Ovary (tissue), 3 donors: ENCODE data around the gene CCT8L2.

Experiments
- EP300 ChIP-seq: sonication (generic); formaldehyde crosslinking; IDR thresholded peaks from one replicate; pipeline ENCODE4 v1.6.1; 2017; ENCODE audit warnings: antibody characterized with exemption
- POLR2A ChIP-seq: fragments of 450-650 bp; IDR thresholded peaks from one replicate; pipeline ENCODE4 v1.6.1; 2017; ENCODE audit warnings: antibody characterized with exemption, mild to moderate bottlenecking, moderate library complexity
- TF ChIP-seq, protein P1 (sequence below), 3 donors: fragments of 450-650 bp in 2 of 3; fragments of 200-600 bp in 1 of 3; IDR thresholded peaks; one replicate each; pipeline versions ENCODE4 v1.5.1 to v1.8.0; 2016 to 2022; ENCODE audit warnings: antibody characterized with exemption in 3 of 3, mild to moderate bottlenecking in 1 of 3
- donor health status: DM: no; HTN: no; CAD: no.

DNA sequence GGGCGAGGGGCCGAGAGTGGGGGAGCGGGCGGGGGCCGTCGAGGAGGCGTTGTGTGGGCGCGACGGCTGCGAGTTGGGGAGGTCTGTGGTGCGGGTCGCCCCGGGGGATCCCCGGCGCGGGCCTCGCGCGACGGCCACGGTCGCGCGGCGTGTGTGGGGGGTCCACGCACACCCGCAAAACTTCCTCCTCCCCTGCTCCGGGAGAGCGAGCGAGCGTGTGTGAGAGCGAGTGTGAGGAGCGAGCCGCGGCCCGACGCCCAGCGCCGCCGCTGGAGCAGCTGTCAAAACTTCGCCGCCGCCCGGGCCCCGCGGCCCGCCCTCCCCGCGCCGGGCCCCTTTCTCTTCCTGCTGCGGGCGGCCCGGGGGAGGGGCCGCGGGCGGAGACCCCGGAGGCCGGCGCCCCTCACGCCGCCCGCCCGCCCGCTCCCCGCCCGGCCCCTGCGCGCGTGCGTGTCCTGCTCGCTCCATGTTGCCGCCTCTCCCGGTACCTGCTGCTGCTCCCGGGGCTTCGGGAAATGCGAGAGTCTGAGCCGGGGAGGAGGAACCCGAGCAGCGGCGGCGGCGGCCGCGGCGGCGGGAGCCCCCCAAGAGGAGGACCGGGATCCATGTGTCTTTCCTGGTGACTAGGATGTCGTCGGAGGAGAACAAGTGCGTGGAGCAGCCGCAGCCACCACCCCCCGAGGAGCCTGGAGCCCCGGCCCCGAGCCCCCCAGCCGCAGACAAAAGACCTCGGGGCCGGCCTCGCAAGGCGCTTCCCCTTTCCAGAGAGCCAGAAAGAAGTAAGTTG lies 9.0 kb upstream of the CCT8L2 start:
- TF ChIP-seq, protein P1, sequence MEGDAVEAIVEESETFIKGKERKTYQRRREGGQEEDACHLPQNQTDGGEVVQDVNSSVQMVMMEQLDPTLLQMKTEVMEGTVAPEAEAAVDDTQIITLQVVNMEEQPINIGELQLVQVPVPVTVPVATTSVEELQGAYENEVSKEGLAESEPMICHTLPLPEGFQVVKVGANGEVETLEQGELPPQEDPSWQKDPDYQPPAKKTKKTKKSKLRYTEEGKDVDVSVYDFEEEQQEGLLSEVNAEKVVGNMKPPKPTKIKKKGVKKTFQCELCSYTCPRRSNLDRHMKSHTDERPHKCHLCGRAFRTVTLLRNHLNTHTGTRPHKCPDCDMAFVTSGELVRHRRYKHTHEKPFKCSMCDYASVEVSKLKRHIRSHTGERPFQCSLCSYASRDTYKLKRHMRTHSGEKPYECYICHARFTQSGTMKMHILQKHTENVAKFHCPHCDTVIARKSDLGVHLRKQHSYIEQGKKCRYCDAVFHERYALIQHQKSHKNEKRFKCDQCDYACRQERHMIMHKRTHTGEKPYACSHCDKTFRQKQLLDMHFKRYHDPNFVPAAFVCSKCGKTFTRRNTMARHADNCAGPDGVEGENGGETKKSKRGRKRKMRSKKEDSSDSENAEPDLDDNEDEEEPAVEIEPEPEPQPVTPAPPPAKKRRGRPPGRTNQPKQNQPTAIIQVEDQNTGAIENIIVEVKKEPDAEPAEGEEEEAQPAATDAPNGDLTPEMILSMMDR (IDR thresholded peaks at IDR 0.05), result no peak
- TF ChIP-seq EP300 (no peak), POLR2A (no peak)
